ENCODE results near the gene PTTG1IP2. TPM values are rescaled to one million over a fixed set of nuclear protein-coding genes. Genes with fewer than 3 reads are reported as not detected.

Gene PTTG1IP2
- total RNA-seq, 4 donors from 2014 or later = not detected

GRCh38 chr7:90551036-90551435 is 81.6 kb downstream of the PTTG1IP2 start:
- no peak overlapping the region for H3K4me3 ChIP-seq
- no peaks in the 10 kb centered on the region for H3K9me3 ChIP-seq
- no peaks in the 10 kb centered on the region for H3K4me1 ChIP-seq
- no peaks in the 10 kb centered on the region for H3K36me3 ChIP-seq
- no peak for ATAC-seq
- no peak overlapping the region for H3K27ac ChIP-seq
- WGBS, 2 donors (ENCODE audit: low coverage in 1 of 2) = 64 to 67% methylated on average over 1 to 4 of the region's 4 CpGs
- H3K27me3 ChIP-seq = no peaks in the 10 kb centered on the region
- TF ChIP-seq POLR2A (IDR thresholded peaks at IDR 0.05) = no peak
- no peak for TF ChIP-seq CTCF (IDR thresholded peaks at IDR 0.05)
- no peak for TF ChIP-seq EP300 (IDR thresholded peaks at IDR 0.05)
- TF ChIP-seq POLR2AphosphoS5 (IDR thresholded peaks at IDR 0.05) = no peak

GRCh38 chr7:90552521-90552920 is 83.1 kb downstream of the PTTG1IP2 start:
- TF ChIP-seq CTCF (IDR thresholded peaks at IDR 0.05) (peak in 2 of 4 experiments; percentile 17 to 28), POLR2AphosphoS5 (IDR thresholded peaks at IDR 0.05) (no peak), EP300 (IDR thresholded peaks at IDR 0.05) (no peak)
- Histone ChIP-seq H3K4me1 (no peaks in the 10 kb centered on the region), H3K4me3 (no peak overlapping the region), H3K9me3 (no peaks in the 10 kb centered on the region), H3K27me3 (no peaks in the 10 kb centered on the region), H3K27ac (no peak overlapping the region), H3K36me3 (no peaks in the 10 kb centered on the region)
- WGBS, 2 donors (ENCODE audit: low coverage in 1 of 2) = 64 to 82% methylated on average over 1 of the region's 1 CpG
- no peak for ATAC-seq

- no peaks in the 10 kb centered on the region for H3K27me3 ChIP-seq
- ATAC-seq = no peak
- no peaks in the 10 kb centered on the region for H3K36me3 ChIP-seq
- H3K4me3 ChIP-seq = no peak overlapping the region
- H3K27ac ChIP-seq = no peak overlapping the region
- H3K4me1 ChIP-seq = no peaks in the 10 kb centered on the region
- TF ChIP-seq EP300 (IDR thresholded peaks at IDR 0.05) = no peak
- TF ChIP-seq CTCF (IDR thresholded peaks at IDR 0.05) = no peak
- TF ChIP-seq POLR2AphosphoS5 (IDR thresholded peaks at IDR 0.05) = no peak
- no peak for TF ChIP-seq POLR2A (IDR thresholded peaks at IDR 0.05)
- H3K9me3 ChIP-seq = no peaks in the 10 kb centered on the region
- 34 to 63% methylated on average over 1 of the region's 1 CpG for WGBS, 2 donors (ENCODE audit: low coverage in 1 of 2)
Measured at GRCh38 chr7:90560730-90561129, 91.3 kb downstream of the PTTG1IP2 start.

Other genes with a start within 250 kb of the PTTG1IP2 start
- gene CFAP69, start 224.5 kb upstream of the PTTG1IP2 start, total RNA-seq = 10 to 100 TPM in 1 of 4 donors, 1 to 10 TPM in 3; 6.1 to 11.5 (median 7.2) TPM
- not detected for gene FAM237B, start 148.3 kb upstream of the PTTG1IP2 start, total RNA-seq
- 10 to 100 TPM in 3 of 4 donors, 1 to 10 TPM in 1; 8.9 to 35.5 (median 13.1) TPM for gene GTPBP10, start 122.9 kb upstream of the PTTG1IP2 start, total RNA-seq
- 10 to 100 TPM; 23.6 to 64.1 (median 27.4) TPM for gene CLDN12, start 66.2 kb upstream of the PTTG1IP2 start, total RNA-seq
- gene CDK14, start 126.7 kb downstream of the PTTG1IP2 start, total RNA-seq = 10 to 100 TPM; 14.8 to 28.7 (median 18.4) TPM